IMR-90 (cell line): Measurements from ENCODE around the gene PRKAG2.

Source experiments
- BHLHE40 ChIP-seq: fragments of 150-350 bp; IDR thresholded peaks from 2 replicates; pipeline ENCODE4 v1.6.1; 2016; ENCODE audit warnings: mild to moderate bottlenecking, low read depth, low read length
- CHD1 ChIP-seq: IDR thresholded peaks from 2 replicates; pipeline ENCODE4 v1.6.1; 2012; ENCODE audit warnings: low read depth, low read length, improper control_type of control experiment
- FOS ChIP-seq: fragments of 150-350 bp; IDR thresholded peaks from 2 replicates; pipeline ENCODE4 v1.6.1; 2016; ENCODE audit warnings: low read depth, low read length
- MAFK ChIP-seq: IDR thresholded peaks from 2 replicates; pipeline ENCODE4 v1.6.1; 2012; ENCODE audit warnings: low read depth, low read length, improper control_type of control experiment
- MXI1 ChIP-seq: IDR thresholded peaks from 2 replicates; pipeline ENCODE4 v1.6.1; 2012; ENCODE audit warnings: low read depth, mild to moderate bottlenecking, low read length, moderate library complexity, borderline replicate concordance
- NFE2L2 ChIP-seq: fragments of 150-350 bp; IDR thresholded peaks from 2 replicates; pipeline ENCODE4 v1.6.1; 2016; ENCODE audit warnings: low read depth, mild to moderate bottlenecking, low read length
- POLR2A ChIP-seq: IDR thresholded peaks from 2 replicates; pipeline ENCODE4 v1.6.1; 2012; ENCODE audit warnings: mild to moderate bottlenecking, low read depth, low read length
- RCOR1 ChIP-seq: IDR thresholded peaks from 2 replicates; pipeline ENCODE4 v1.6.1; 2012; ENCODE audit warnings: mild to moderate bottlenecking, low read length, improper control_type of control experiment; ENCODE audit not compliant: insufficient replicate concordance
- SMC3 ChIP-seq: fragments of 150-350 bp; IDR thresholded peaks from 2 replicates; pipeline ENCODE4 v1.6.1; 2016; ENCODE audit warnings: low read depth, mild to moderate bottlenecking, antibody characterized with exemption, low read length, moderate library complexity
- TF ChIP-seq, protein P1 (sequence below): conservative IDR thresholded peaks from 2 replicates; pipeline ENCODE4 v1.5.1; 2012; ENCODE audit warnings: mild to moderate bottlenecking, low read depth, low read length, improper control_type of control experiment

DNA sequence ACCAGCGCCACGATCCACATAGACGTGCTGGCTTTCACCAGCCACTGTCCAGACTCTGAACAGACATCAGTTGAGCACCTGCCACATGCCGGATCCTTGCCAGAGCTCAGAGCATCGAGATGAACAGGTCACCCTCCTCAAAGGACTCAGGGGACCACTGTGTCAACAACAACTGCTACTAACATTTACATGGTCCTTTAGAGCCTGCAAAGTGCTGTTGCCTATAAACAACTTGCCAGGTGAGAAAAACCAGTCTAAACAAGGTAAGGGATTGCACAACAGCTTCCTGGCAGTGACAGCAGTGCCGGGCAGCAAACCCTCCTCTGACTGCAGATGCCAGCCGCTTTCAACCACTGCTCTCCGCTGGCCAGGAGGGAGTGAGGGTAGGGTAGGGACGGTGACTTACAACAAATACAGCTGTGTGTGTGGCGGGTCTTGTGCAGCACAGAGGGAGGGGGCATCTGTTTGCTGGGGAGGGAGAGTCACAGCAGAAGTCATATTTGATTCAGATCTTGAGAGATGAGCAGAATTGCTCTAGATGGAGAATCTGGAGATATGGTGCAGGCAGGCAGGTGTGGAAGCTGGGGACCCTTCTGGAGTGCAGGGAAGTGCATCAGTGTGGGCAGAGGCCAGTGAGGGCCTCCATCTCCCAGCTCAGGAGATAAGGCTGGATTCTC, 324.4 kb downstream of the PRKAG2 start:
- TF ChIP-seq, protein P1, sequence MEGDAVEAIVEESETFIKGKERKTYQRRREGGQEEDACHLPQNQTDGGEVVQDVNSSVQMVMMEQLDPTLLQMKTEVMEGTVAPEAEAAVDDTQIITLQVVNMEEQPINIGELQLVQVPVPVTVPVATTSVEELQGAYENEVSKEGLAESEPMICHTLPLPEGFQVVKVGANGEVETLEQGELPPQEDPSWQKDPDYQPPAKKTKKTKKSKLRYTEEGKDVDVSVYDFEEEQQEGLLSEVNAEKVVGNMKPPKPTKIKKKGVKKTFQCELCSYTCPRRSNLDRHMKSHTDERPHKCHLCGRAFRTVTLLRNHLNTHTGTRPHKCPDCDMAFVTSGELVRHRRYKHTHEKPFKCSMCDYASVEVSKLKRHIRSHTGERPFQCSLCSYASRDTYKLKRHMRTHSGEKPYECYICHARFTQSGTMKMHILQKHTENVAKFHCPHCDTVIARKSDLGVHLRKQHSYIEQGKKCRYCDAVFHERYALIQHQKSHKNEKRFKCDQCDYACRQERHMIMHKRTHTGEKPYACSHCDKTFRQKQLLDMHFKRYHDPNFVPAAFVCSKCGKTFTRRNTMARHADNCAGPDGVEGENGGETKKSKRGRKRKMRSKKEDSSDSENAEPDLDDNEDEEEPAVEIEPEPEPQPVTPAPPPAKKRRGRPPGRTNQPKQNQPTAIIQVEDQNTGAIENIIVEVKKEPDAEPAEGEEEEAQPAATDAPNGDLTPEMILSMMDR, result no peak
- TF ChIP-seq NFE2L2 (no peak), BHLHE40 (no peak), POLR2A (no peak), RCOR1 (no peak), CHD1 (no peak), MAFK (no peak), MXI1 (no peak), SMC3 (no peak), FOS (no peak)
